ENCODE measurements around the gene FGF22.

Gene FGF22

DNA sequence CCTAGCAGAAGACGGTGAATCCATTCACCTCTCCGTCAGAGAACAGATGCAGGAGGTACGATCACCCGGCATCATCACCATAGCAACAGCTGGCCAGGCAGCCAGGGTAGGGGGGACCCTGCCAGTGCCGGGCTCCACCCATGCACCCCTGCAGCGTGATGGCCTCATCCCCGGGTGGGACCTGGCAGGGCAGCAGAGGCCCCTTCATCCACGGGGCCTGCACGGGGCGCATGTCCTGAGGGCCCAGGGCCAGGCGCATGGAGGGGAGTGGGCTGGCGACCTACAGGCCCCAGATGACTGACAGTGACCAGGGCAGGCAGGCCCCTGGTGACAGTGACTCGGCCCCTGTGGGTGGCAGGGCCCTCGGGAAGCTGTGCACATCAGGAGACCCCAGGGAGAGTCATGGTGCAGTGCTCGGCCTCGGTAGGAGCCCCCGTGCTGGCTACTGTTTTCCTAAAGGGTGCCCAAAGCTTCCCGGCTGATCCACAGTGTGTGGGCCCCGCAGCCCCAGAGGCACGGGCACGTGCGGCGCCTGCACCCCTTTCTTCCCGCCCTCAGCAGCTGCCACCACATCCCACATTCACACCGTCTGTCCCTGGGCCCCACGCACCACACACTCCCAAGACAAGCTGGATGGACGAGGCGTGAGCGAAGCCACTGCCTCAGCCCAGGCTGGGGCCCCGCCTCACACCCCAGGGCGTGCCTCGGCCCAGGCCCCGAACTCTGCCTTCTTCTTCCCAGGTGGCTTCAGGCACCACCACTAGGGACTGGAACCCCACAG lies 18.6 kb downstream of the FGF22 start:
- DNase-seq (ENCODE audit: low read depth): no peak
- TF ChIP-seq, protein P1, sequence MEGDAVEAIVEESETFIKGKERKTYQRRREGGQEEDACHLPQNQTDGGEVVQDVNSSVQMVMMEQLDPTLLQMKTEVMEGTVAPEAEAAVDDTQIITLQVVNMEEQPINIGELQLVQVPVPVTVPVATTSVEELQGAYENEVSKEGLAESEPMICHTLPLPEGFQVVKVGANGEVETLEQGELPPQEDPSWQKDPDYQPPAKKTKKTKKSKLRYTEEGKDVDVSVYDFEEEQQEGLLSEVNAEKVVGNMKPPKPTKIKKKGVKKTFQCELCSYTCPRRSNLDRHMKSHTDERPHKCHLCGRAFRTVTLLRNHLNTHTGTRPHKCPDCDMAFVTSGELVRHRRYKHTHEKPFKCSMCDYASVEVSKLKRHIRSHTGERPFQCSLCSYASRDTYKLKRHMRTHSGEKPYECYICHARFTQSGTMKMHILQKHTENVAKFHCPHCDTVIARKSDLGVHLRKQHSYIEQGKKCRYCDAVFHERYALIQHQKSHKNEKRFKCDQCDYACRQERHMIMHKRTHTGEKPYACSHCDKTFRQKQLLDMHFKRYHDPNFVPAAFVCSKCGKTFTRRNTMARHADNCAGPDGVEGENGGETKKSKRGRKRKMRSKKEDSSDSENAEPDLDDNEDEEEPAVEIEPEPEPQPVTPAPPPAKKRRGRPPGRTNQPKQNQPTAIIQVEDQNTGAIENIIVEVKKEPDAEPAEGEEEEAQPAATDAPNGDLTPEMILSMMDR (IDR thresholded peaks at IDR 0.05; ENCODE audit: low read depth, low read length, missing control alignments): no peak
- H3K4me3 ChIP-seq (ENCODE audit: low read depth, low read length): no peak overlapping the region

DNA sequence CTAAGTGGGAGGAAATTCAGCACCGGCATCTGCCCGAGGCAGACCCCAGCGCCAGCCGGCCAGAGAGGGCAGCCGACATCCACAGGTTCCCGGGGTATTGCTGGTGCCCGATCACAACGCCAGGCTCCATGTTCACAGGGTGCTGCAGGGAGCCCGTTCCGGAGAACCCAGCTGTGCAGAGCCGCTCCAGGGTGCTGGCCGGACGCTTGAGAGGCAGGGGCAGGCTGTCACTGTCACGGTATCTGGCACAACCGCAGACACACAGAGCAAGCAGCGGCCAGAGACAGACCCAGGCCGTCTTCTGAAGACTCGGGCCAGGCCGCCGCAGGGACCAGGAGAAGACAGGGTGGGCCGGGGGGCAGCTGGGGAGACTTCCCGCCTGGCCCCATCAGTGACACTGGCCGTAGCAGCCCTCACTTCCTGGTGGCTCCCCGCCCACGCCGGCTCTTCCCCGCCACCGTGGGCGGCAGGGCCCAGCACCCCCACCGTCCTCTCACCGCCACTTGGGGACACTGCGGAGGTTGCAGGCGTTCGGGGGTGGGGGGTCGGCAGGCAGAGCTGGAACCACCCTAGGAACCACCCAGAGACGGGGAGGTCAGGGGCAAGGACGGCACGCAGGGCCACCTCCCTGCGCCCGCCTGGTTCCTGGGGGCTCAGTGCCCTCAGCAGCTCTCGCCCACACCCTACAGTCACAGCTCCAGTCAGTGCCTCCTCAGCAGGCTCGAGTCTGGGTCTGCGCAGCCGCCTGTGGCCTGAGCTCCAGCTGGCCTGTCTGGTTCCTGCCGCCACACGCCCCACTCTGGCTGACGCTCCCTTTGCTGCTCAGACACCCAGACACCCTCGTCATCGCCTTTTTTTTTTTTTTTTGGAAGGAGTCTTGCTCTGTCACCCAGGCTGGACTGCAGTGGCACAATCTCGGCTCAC lies 19.5 kb downstream of the FGF22 start:
- DNase-seq (ENCODE audit: low read depth): no peak
- TF ChIP-seq, protein P1 (IDR thresholded peaks at IDR 0.05; ENCODE audit: low read depth, low read length, missing control alignments): no peak
- H3K4me3 ChIP-seq (ENCODE audit: low read depth, low read length): peak overlapping the region; percentile 75

DNA sequence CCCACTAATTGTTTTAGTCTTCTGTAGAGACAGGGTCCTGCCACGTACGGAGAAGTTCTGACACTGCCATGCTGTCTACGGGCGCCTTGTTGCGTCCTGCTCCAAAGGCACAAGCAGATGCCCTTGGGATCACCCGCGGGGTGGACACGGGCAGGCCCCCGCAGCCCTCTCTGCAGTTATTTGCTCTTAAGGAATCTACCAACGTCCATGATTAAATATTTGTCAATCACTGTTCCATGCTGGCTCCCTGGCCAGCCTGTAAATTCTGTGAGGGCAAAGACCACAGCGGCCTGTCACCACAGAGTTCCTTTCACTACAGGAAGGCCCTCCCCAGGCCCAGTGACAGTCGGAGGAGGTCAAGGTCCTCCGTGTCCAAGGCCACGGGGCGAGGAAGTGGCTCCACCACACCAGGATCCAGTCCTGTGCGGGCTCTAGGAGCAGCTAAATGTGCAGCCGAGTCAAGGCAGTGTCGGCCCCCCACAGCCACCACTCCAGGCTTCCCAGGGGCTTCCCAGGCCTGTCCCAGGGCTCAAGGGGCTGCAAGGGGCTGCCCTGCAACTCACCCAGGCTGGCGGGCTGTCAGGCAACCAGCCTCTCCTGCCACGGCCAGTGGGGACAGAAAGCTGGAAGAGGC lies 21.2 kb downstream of the FGF22 start:
- TF ChIP-seq, protein P1 (IDR thresholded peaks at IDR 0.05; ENCODE audit: low read depth, low read length, missing control alignments): no peak
- DNase-seq (ENCODE audit: low read depth): no peak
- H3K4me3 ChIP-seq (ENCODE audit: low read depth, low read length): peak overlapping the region; percentile 75

DNA sequence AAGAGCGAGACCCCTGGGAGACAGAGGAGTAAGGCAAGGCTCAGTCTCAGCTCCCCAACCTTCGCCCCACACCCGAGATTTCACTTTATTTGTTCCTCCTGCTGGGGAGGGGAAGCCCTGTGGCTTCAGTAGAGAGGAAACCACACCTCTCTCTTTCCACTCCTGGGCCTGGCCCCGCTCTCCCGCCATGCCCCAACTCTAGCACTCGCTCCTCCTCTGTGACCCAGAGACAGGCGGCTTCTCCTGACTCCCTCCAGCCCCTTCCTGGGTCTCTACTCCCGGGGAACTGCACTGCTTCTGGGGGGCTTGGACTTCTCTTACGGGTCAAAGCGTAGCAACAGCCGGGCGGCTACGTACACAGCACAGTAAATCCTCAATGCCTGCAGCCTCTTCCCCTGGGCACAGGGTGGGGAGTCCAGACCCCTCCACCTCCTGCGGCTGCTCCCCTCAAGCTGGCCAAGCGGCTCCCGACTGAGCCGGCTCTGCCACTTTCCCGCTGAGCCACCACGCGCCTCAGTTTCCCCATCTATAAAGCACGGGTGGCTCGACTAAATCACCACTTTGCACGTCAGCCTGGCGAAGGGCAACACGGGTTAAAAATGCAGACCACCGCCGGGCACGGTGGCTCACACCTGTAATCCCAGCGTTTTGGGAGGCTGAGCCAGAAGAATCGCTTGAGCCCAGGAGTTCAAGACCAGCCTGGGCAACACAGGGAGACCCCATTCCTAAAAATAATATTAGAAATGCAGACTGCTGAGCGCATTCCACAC lies 21.9 kb downstream of the FGF22 start:
- TF ChIP-seq, protein P1 (IDR thresholded peaks at IDR 0.05; ENCODE audit: low read depth, low read length, missing control alignments): no peak
- H3K4me3 ChIP-seq (ENCODE audit: low read depth, low read length): peak overlapping the region; percentile 75
- no peak for DNase-seq (ENCODE audit: low read depth)

DNA sequence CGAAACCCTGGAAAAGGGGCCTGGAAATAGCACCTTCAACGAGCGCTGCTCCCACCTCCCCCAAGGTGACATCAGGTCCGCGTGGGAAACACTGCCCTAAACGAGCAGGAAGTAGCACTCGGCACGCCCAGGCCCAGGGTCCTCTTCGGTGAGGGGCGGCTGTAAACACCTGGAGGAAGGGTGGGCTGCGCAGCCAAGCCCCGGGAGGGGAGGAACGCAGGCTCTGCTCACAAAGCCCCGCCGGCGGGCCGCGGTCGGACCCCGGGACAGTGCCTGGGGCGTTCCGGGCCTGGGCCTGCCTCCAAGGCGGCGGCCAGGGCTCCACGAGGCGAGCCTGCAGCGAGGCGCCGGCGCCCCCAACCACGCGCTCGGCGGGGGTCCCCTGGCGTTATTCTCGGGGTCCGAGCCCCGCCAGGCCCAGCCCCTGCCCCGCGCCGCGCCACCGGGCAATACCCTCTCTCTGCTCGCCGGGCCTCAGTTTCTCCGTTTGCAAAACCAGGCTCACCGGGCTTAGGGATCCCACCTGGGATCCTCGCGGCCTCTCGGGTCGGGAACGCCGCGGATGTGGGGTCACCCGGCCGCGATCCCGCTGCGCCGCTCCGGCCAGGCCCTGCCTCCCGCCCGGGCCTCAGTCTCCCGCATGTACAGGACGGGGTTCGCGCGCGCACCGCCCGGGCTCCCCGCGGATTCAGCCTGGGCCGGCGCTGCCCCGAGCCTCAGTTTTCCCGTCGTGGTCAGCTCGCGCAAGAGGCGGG lies 22.7 kb downstream of the FGF22 start:
- DNase-seq (ENCODE audit: low read depth): no peak
- peak overlapping the region; percentile 75 for H3K4me3 ChIP-seq (ENCODE audit: low read depth, low read length)
- TF ChIP-seq, protein P1 (IDR thresholded peaks at IDR 0.05; ENCODE audit: low read depth, low read length, missing control alignments): no peak
